HG03045 (cell line): Measurements from ENCODE around the gene TMEM179.

ENCODE experiments used
- ATAC-seq: cut with Tn5 transposase; IDR thresholded peaks from one replicate; pipeline ENCODE4 v1.9.1; 2021; ENCODE audit warnings: mild to moderate bottlenecking, moderate library complexity; ENCODE audit not compliant: unreplicated experiment

The TMEM179 gene

DNA sequence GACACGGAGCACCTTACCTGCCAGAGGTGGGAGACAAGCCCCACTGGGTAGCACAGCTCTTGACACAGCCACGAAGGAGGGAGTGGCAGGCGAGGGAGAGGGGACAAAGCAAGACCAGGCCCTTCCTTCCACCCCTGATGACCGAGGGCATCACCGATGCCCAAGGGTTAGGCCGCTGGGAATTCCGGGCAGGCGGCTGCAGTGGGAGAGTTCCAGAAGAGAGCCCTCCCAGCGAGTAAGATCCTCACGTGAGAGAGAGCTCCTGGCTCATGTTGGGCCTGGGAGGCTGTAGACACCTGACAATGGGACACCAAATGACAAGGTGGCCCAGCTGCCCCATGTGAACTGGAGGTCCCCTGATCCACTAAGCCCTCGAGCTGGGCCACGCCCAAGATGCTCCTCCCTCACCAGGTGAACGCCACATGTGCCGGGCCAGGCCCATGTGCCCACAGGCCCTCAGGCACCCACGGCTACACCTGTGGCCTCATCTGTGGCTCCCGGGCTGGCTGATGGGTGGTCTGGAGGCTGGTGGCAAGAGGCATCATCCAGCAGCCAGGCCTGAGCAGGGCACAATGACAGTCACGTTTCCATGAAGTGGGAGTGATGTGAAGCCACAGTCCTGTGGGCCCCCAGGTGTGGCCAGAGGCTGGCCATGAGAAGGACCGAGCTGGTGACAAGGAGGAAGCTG lies 57.1 kb downstream of the TMEM179 start:
- no peak for ATAC-seq

GRCh38 chr14:104546591-104547309 lies 57.8 kb downstream of the TMEM179 start:
- ATAC-seq, result no peak

DNA sequence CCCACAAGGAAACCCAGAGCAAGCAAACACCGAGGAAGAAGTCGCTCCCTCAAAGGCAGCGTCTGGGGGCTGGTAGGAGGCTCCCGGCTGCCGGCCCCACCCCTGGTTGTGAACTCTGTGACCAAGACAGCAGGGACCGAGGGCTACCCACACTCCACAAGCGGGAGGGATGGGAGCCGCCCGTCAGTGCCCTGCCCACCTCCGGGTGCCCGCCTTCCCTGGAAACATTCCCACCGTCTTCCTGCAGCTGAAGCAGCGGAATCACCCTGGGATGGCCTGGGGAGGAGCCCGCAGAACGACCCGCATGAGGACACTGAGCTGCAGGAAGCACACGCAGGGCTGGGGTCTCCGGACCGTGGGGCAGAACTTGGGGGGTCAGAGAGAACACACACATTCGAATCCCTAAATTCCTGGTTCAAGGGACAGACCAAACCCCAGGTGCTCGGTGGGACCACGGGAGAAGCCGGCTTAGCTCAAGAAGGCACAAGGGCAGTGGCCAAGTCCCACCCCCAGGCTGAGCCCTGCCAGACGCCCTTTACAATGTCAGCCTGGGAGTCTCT lies 58.5 kb downstream of the TMEM179 start:
- no peak for ATAC-seq

DNA sequence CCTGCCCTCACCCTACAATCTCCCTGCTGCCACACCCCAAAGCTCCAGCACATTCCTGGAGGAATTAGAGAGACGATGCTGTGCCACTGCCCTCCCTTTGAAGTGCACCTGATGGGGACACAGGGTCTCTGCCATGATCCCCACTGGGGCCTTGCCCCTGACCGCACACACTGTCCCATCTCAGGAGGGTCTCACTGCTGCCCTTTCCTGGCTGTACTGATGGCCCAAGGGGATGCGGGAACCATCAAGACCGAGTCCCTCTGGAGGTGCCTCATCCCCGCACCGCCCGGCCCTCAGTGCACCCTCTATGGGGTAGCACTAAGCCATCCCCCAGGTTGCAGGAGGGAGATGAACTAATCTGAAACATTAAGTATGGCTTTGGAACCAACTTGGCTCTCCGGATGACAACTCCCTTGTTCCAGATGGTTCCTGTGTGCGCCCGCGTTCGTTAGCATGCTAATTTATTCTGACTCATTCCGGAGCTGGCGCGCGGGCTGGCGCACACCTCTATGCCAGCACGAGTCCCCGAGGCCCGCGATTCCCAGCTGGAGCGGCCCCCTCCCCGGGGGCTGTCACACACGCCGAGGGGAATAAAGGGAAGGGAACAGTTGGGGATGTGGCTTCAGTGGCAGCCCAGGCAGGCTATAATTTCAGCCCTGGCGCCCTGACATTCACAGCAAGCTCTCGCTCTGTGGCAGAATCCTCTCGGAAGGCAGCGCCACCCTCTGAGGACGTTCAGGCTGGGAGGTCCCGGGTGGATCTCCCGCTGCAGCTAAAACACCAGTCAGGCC lies 59.2 kb downstream of the TMEM179 start:
- ATAC-seq, result no peak

DNA sequence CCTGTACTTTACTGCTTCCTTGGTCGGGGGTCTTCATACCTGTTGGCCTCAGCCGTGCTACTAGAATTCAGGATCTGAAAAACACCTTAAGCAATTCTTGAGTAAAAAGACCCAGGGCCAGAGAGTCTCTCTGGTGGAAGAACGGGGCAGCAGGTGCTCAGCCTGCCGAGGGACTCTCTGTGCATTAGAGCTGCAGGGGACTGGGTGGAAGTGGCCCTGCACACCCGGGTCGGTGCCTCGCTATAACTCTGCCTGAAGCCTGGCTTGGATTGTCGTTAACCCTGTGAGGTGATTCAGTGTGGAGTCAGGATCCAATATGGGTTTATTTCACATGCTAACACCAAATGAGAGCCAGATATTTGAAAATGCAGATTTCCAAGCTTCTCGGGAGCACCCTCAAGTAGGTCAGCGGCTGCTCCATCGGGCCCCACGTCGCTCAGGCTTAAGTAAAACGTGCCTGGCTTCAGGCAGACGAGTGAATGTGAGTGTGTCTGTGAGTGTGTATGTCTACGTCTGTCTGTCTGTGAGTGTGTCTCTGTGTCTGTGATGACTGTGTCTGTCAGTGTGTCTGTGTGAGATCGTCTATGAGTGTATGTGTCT lies 60.1 kb downstream of the TMEM179 start:
- no peak for ATAC-seq

- ATAC-seq, result no peak
Measured at GRCh38 chr14:104542871-104543830, 61.4 kb downstream of the TMEM179 start.

- no peak for ATAC-seq
Measured at GRCh38 chr14:104541905-104542465, 62.6 kb downstream of the TMEM179 start.
